GM18508 (cell line): ENCODE data around the gene KCNAB2.

Experiments
- ATAC-seq: cut with Tn5 transposase; IDR thresholded peaks from one replicate; pipeline ENCODE4 v1.9.1; 2021; ENCODE audit warnings: moderate number of reproducible peaks; ENCODE audit not compliant: insufficient read depth, unreplicated experiment

The KCNAB2 gene

DNA sequence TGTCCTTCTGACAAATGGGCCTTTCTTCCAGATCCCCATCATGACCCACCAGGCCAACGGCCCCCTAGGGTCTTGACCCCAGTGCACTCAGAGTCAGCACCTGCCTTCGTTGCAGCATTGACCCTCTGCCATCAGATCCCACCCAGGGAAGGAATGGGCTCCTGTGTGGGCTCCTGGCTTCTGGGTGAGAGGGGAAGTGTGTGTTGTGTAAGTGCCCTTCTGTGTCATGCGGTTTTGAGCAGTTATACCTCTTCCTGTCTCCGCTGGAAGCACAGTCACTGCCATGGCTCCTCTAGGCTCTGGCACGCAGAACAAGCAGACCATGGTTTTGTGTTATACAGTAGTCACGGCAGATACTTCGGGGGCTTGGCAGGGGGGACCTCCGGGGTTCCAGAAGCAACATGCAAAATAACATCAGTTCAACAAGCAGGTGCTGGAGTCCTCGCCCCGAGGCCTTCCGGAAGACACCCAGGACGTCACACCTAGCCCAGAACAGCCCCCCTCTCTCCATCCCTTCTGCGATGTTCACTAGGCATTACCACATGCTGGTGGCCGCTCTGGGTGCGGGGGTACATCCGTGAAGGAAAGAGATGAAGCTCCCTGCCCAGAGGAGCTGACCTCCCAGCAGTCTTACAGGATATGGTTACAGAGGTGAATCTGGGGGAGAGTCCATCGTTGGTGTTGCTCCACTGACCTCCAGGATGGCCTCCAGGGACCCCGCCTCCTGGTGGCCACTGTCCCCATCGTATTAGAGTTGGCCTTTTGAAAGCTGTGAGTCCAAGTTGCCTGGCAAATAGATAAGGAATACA is 17.4 kb upstream of the KCNAB2 start:
- ATAC-seq = no peak

DNA sequence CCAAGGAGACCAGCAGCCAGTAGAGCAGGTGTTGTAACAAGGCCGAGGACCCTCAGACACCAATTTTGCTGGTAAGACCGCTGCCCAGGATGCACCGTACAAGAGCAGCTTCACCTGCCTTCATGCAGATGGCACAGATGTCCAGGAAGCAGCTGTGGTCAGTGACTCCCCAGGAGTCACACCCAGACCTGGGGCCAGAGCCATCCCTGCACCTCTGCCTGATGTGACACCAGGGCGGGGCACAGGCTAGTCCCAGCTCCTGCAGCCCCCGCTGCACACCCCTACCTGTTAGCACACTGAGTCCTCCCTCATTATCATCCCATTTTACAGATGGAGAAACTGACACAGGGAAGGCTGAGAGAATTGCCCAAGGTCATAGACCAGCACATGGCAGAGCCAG is 16.3 kb upstream of the KCNAB2 start:
- no peak for ATAC-seq

DNA sequence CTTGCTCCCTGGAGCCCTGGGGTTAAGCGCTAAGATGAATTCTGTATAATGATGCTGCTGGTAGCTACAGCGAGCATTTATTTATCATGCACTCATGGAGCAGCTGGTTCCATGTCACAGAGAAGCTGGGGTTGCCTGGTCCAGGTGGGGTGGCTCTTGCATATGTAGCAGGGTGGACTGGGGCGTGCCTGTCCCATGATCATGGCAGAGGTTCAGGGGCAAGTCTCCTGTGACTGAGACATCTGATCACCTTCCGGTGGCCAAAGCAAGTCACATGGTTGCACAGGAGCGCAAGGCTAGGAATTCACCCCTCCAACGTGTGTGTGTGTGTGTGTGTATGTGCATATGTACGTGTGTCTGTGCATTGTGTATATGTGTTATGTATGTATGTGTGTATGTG is 15.6 kb upstream of the KCNAB2 start:
- ATAC-seq = no peak

DNA sequence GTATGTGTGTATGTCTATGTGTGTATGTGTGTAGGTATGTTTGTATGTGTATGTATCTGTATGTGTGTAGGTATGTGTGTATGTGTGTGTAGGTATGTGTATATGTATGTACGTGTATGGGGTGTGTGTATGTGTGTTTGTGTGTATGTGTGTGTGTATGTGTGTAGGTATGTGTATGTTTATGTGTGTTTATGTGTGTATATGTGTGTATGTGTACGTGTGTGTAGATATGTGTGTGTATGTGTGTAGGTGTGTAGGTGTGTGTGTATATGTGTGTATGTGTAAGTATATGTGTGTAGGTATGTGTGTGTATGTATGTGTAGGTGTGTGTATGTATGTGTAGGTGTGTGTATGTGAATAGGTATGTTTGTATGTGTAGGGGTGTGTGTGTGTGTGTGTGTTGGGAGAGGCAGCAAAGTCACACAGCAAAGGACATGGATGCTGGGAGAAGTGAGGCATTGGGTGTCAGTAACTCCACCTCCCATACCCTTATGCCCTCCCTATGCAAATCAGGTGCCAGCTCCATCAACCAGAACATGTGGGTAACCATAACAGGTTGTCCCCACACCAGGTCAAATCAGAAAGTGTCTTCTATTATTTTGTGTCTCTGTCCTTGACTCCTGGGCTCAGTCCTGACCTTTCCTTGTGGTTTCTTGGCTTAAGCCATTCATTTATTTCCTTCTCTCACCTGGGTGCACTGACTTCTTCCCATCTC is 15.0 kb upstream of the KCNAB2 start:
- no peak for ATAC-seq

DNA sequence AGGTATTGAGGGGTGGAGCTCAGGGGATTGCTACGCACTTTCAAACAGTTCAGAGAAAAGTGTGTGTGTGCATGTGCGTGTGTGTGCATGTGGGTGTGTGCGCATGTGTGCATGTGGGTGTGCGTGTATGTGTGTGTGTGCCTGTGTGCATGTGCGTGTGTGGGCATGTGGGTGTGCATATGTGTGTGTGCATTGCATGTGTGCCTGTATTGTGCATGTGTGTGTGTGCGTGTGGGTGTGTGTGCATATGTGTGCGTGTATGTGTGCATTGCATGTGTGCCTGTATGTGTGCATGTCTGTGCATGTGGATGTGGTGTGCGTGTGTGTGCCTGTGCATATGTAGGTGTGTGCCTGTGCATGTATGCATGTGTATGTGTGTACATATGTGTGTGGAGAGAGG is 12.6 kb upstream of the KCNAB2 start:
- no peak for ATAC-seq

DNA sequence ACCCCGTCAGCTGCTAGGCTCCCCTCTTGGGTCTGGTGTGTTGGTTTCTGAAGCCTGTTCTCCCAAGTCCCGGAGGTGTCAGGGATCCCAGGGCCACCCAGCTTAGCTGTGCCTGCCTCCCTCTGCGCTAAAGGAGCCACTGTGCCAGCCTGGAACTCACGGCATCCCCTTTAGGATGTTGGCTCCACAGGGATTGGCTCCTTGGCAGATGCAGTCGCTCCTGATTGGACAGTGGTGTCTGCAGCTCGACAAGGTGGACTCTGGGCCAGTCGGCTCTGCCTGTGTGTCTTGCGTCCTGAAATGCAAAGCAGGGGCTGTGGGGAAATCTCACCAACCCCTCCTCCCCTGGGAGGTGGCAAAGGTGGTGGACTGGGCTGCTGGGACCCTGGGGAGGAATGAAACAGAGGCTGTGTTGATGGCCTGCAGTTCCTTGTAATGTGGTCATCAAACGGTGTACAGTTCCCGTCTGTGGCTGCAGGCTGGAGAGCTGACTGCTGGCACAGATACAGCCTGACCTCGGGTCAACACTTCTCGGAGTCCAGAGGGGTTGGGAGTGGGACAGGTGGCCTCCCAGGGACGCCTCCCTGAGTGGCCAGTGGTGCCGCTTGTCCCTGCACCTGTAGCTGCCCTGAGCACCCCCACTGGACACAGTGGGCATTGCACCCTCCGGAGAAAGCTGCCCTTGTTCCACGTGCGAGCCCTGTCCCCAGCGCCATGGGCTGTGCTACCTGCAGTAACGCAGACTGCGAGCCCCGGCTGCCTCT is 11.5 kb upstream of the KCNAB2 start:
- no peak for ATAC-seq

DNA sequence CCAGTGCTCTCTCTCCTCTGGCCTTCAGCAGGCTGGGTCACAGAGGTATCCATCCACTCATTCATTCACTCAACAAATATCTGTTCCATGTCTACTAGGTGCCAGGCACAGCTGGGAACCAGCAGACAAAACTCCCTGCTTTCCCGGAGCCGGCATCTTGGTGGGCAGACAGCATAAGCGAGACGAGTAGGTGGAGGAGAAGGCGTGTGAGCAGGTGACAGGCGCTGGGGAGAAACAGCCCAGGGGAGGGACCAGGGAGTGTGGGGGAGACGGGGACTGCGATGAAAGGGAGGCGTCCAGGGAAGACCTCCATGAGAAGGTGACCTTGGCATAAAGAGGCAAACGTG is 11.0 kb upstream of the KCNAB2 start:
- ATAC-seq = no peak

DNA sequence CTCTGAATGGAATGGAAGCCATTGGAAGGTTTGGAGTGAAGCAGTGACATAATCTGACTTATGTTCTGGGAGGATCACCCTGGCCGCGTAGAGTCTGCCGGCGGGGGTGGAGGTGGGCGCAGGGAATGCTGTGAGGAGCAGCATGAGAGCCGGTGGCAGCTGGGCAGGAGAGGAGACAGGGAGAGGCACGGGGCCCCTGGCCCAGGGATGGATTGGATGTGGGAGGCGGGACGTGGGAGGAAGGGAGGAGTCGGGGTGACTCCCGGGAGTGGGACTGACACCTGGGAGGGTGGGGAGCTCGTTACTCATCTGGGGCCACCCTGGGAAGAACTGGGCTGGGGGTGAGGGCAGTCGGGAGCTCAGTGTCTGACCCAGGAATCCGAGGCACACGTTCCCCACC is 10.4 kb upstream of the KCNAB2 start:
- no peak for ATAC-seq

DNA sequence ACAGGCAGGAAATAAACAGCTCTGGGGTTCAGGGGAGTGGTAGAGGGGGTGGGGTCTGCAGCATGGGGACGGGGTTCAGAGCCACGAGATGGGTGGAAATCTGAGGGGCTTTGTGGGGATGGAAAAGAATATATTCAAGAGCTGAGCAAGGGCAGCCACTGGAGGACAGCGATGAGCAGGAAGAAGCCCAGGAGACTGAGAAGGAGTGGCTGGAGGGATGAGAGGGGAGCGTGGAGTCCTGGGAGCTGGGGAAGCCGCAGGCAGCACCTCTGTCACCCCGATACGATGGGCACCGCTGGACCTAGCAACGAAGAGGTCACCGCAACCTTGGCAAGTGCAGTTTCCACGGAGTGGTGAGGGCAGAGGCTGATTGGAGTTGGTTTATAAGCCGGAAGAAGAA is 10.0 kb upstream of the KCNAB2 start:
- no peak for ATAC-seq

DNA sequence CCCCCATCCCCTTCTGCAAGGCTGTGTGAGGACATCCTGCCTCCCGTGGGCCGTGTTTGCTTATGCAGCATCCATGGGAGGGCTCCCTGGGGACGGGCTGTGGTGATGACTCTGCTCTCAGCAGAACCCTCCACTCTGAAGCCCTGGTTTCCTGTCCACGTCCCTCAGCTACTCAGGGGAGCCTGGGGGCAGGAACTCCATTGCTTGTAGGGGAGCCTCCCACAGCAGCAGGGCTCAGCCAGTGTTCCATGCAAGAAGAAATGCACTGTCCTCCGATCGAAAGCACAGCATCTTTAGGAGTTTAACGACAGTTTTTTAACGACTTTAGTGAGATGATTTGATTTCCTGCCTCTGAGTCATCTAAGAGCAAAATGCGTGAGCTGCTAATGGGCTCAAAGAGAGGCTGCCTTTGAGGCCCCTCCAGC is 8.3 kb upstream of the KCNAB2 start:
- ATAC-seq = no peak

DNA sequence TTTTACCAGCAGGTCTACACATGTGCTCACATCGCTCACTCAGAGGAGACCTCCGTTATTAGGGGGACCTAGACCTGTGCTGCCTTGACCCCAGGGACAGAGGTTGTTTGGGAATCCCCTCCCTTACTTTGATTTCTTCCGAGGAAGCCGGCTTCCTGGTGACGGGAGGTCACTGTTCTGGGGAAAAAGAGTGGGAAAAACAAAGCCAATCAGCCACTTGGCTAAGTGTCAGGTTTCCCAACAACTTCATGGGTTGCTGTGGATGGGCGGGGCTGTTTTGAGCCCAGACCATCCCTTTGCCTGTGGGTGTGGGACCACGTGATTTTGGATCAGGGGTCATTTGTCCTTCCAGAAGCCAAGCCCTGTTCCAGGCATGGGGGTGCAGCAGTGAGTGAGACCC is 7.1 kb upstream of the KCNAB2 start:
- no peak for ATAC-seq

DNA sequence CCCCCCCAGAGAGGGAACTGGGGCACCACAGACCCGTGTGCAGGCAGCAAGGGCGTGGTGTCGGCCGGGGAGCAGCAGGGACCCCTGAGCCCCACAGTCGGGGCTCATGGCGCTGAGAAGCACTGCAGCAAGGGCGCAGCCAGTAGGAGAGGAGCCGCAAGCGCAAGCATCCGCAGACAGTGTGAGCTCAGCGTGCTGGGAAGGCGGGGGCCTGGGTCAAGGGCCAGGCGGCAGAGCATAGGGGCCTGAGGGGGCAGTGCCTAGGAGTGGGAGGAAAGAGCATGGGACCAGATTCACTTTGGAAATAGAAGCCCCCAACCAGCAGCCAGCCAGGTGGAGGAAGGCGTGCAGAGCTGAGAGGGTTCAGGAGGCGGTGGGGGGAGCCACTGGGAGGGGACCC is 6.7 kb upstream of the KCNAB2 start:
- ATAC-seq = no peak

DNA sequence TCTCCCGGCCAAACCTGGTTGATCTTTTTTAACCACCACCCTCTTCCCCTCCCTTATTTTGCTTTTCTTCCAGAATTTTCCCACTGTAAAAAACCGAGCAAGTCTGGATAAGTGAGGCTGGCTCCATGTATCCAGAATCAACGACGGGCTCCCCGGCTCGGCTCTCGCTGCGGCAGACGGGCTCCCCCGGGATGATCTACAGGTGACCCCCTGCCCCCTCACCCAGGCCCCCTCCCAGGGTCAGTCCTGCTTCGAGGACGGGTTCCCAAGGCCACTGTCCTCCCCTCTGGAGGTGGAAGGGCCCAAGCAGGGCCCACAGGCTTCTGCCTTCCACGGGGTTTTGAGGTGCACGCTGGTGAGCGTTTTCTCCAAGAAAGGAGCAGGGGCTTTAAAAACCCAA is 5.2 kb upstream of the KCNAB2 start:
- ATAC-seq = no peak

DNA sequence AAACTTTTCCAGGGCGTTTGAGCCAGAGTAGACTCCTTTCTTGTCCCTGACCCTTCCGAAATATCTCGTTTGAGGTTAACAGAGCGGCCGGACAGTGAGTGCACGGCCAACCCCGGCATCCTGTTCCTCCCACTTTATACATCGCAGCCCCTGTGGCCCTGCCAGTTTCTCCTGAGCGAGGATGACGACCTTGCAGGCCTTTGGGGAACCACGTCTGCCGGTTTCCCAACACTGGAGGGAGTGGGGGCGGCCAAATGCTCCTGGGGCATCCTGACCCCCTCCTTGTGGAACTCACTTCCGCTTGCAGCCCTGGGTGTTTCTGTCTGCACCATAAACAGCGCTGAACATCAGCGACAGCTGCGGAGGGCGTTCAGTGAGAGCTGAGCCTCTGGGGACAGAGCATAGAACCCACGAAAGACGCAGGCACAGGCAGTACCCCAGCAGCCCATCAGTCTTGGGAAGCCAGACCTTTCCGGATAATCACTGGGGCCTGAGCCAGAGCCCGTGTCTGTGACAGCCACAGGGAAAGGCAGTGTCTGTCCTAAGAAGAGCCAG is 4.8 kb upstream of the KCNAB2 start:
- ATAC-seq = no peak

DNA sequence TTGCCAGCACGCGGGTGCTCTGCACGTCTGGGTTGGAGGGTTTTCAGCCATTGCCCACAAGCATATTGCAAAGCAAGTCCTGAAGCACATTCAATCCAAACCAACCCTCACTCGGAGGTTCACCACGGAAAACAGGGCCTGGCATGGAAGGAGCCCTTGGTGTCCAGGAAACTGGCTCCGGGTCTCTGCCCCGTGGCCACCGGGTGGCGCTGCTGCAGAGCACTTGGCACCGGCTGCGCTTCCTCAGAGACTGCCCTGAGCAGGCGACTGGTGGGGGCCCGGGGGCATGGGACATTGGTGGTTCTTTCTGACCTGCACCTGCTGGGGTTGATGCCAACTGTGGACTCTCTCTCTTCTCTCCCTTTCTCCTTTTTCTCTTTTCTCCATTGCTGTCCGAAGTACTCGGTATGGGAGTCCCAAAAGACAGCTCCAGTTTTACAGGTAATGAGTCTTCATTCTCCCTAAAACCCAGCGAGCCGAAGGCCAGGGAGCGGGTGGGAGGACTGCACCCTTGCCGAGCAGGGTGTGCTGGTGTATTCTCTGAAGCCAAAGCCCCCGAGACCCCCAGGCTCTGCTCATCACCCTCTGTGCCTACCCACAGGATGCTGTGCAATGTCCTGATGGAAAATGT is 4.1 kb upstream of the KCNAB2 start:
- ATAC-seq = no peak

DNA sequence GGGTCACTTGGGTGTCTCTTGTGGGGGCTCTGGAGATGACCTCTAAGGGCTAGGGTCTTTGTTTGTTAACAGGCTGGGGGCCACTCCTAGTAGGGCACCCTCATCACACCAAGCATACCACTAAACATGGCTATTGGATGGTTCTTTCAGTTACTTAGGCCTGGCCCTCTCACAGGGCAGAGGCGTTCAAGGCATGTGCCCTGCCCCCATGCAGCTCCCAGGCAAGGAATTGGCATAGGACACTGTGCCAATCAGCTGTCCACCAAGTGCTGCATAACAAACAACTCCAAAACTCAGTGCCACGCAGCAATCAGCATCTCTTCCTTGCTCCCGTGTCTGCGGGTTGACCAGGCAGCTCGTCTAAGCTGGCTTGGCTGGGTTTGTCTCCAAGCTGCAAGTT is 2.1 kb upstream of the KCNAB2 start:
- ATAC-seq = no peak

DNA sequence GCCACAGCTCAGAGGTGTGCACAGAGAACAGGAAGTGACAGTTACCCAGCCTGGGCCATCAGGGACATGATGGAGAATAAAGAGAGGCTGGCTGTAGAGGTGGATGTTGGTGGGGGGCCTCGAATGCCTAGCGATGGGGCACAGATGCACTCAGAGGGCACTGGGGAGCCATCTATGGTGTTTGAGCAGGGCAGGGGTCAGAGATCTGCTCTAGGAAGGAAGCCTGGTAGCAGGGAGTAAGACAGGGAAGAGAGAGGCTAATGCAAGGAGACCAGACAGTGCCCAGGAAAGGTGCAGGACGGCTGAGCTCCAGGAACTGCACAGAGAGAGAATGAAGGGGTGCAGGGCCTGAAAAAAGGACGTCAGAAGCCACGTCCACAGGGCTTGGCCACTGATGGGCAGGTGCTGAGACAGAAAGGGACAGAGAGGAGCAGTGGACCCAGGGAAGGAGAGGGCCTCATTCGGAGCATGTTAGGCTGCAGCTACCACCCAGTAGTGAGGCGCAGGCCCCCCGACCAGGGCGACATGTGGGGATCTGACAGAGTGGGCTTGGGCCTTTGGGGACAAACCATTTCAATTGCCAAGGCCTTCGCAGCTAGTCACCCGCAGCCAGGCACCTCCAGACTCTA is 1.1 kb upstream of the KCNAB2 start:
- no peak for ATAC-seq

DNA sequence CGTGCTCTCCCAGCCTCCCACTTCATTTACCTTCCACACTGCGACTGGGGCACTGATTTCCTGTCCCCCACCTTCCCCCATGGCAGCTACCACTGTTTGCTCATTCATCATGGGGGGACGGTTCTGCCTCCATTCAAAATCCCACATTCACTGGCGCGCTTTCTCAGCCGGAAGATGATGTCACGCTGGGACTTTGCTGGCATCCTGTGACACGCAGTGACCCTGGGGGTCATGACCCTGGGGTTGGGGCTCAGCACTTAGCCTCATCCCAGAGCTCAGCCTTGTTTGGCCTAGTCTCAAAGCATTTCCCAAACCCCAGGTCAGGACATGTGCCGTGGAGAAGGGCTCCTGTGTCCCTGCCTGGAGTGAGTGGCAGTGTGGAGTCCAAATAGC is 582 bp upstream of the KCNAB2 start:
- ATAC-seq = no peak

DNA sequence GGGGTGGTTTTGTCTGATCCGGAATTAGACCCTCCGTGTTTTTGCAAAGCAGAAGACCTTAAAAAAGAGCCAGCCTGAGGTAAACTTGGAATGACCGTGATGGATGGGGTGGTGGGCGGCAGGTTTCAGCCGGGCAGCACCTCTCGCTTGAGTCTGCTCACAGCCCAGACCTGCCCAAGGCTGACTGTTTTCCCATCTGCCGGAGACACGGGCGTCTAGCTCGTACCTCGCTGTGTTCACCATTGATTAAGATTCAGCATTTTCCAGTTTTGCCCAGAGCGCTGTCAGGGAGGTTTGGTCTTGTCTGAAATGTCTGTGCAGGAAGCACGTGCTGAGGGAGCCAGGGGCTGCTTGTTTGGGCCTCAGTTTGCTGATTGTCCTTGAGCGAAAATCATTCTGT is 591 bp downstream of the KCNAB2 start:
- no peak for ATAC-seq

DNA sequence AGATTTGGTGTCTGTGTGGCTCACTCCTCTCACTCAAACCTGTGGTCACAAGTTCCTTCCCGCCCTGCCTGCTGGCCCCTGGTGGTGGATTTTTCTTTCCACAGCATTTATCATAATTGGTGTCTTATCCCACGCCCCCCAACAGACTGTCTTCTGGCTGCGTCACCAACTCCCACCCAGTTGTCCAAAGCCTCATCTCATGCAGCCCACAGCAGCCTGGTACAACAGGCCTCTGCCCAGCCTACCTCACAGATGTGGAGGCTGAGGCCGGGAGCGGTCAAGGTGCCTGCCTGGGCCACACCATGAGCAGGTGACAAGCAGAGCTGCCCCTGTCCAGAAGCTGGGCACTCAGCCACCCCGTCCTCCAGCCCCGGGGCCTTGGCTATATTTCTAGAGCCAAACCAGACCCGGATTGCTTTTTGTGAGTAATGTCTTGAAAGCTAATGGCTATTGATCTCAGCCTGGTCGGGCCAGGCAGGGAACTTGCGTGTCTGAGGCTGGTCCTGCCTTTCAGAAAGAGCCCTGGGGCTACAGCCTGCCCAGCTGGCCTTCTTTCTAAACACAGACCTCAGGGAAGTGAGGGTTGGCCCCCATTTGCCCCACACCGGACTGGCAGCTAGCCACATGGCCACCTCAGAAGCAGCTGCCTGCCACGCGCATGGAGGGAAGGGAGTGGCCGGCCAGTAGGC is 2.6 kb downstream of the KCNAB2 start:
- no peak for ATAC-seq
